ENCODE data around the gene VARS2.

VARS2 gene

DNA sequence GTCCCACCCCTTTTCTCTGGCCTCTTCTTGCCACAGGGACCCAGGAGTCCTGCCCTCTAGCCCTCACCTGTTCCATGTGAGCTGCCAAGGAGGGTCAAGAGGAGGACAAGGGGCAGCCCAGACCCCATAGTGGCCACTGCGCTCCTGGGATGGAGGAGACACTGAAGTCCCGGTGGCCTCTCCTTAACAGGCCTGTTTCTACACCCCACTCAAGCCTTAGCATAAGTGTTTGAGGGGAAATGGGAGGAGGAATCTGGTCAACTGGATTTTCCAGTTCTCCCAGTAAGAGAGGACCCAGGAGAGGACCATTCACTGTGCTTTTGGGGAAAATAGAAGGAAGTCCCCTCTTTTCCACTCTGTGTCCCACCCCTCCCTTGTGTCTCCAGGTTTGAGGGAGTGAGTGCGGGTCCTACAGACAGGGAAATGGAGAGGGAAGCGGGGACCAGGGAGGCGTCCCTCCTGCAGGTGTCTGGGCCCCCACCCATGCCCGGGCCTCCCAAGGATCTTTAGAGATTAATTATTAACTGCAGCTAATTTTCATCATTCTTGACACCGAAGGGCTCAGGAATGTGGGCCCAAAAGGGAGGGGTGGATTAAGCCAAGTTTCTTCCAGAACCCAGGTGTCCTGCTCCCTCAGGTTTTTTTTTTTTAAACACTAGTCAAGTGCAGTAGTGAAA is 18.1 kb downstream of the VARS2 start, which contains the start of gene SFTA2:
SFTA2 (minus strand) TSS at position 202 of the 677 bp plus-strand sequence; CDS start at position 128, 74 bp downstream.
- DNase-seq, result no peak

DNA sequence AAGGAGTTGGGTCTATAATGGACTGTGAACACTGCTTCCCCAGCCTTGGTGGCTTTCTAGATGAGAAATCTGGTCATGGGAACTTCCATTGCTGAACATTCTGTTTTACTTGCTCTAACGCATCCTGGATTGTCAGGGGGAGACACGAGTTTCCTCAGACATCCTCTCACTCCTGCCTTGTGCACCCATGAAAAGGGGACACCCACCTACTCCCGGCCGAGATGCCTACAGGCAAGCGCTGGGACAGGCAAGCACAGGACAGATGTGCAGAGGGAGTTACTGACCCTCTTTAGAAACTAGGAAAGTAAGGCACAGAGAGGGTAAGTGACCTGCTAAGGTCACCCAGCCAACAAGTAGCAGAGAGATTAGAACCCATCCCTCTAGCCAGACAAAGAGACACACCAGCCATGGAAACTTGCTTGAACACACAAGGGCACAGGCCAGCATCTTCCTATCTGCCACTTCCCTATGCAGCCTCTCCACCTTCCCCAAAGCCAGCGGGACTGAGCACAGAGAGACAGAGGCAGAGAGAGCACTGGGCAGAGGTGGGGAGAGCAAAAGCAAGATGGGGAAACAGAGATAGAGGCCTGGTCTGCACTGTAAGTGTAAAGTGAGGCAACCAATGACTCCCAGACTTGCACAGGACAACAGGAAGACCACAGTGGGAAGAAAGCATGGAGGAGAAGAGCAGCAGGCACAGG is 18.8 kb downstream of the VARS2 start:
- DNase-seq, result no peak

DNA sequence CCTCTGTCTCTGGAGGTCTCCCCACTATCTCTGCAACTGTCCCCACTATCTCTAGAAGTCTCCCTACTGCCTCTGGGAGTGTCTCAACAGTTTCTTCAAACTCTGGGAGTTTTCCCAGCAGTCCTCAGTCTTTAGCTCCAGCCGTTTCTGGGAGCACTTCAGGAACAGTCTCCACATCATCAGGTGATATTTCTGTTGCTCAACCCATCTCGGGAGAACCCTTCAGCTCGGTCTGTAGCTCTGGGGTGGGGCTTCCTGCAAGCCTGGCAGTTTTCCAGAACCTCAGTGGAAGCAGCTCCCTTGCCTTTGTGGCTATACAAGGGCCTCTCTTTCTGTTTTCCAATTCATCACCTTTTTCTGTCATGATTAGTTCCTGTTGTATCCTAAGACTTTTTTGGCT is 21.0 kb downstream of the VARS2 start:
- no peak for DNase-seq

DNA sequence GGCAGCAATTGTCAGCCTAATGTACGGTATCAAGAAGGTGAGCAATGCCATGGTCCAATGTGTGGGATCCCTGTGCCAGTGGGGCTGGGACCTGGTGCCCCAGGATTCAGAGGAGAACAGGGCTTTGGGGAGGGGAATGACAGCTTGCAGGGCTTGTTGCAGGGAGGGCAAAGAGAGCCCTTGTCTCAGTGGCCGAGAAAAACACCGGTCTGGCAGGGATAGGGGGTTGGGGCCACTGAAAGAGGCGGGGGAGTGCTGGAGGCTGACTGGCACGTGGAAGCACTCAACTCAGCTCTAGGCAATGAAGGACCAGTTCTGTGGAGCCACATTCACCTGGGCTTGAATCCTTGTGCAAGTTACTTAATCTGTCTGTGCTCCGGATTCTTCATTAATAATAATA is 23.2 kb downstream of the VARS2 start:
- no peak for DNase-seq

DNA sequence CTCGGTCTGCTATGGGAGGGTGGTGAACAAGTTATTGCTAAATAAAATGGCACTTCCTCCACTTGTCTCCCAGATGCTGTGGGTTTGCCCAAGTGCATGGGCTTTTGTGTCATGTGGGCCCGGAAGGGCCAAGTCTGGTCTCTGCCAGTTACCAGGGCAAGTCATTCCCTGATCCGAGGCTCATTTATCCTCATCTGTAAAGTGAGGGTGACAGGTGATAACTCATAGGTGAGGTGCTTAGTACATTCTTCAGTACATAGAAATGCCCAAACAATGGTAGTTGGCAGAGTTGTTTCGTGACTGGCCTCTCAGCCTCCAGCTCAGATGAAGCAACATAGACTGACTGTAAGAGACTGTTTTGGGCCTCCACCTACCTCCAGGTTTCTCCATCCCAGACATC is 24.7 kb downstream of the VARS2 start:
- no peak for DNase-seq

DNA sequence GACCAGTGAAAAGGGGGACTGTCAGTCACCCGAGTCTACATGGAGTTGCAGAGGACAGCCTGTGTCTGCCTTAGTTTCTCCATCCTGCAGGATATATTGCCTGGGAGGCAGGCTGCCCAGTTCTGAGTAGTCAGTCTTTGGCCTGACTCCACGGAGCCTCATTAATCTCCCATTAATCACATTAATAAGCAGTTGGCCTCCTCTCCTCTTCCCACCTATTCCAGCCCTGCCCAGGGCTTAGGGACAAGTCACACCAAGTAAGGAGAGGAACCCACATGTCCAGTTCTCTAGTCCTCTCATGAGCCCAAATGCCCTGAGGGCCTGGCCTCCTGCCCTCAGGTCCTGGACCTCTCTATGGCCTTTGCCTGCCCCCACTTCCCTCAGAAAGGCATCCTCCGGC is 25.4 kb downstream of the VARS2 start:
- DNase-seq, result no peak

DNA sequence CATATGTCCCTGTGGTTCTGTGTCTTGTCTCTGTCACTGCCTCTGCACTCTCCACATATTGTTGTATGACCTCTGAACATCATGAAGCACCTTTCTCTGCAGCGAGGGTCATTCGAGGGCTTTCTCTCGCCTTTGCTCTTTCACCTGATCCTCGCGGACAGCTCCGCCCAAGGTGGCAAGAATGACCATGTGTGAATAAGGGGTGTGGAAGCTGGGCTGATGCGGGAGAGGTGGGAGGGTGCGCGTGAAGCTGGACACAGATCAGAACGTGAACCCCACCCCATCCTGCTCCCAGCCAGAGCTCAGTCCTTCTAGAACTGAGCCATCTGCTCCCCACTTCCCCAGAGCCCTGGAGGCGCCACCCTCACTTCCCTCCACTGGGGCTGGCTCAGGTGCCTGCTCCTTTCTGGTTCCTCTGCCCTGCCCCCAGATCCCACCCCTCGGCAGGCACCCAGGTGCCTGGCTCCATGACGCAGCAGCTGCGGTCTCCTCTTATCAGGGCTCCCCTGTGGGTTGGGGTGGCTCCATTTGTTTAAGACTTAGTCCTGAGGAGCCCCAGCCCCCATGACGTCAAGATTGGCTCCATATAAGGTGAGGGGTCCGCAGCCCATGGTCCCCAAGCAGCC is 26.4 kb downstream of the VARS2 start, which contains the start of gene MUCL3:
MUCL3 (plus strand) TSS at position 613 of the 626 bp plus-strand sequence. CDS start 27 bp downstream, outside the sequence.
- no peak for DNase-seq

DNA sequence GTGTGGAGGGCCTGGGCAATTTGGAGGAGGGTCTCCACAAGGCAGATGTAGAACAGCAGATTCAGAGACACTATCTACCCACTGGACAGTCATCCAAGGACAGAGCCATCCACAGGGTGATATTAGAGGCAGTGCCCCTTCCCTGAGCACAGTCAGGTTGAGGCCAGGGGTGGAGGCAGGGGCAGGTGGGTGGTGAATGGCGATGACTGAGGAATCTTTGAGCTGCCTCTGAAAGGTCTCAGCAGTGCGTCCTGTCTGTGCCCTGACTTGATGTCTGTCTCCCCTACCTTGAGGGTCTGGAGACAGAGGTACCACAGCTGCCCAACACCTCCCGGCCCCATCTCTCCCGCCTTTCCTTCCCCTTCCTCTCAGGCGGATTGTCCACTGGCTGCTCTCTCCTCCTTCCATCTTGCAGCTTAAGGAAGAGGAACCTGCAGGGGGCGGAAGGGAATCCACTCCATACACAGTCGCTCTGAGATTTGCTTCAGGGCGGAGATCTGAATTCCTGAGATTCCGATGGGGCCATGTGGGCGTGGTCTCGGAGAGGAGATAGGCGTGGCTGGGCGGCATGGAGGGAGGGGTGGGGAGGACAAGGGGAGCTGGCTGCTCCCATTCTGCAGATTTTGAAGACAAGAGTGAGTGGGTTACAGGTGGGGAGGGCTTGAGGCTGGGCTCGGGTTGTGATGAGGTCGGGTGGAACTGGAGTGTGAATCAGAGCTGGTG is 28.5 kb downstream of the VARS2 start:
- no peak for DNase-seq

DNA sequence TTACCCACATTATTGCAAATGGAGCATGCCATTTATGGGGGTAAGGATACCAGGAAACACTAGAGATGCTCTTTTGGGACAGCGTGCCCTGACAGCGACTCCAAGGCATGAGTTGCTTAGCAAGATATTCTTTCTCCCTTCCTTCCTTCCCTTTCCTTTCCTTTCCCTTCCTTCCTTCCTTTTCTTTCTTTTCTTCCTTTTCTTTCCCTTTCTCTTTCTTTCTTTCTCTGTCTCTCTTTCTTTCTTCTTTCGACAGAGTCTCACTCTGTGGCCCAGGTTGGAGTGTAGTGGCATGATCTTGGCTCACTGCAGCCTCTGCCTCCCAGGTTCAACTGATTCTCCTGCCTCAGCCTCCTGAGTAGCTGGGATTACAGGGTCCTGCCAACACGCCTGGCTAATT is 30.0 kb downstream of the VARS2 start:
- no peak for DNase-seq

DNA sequence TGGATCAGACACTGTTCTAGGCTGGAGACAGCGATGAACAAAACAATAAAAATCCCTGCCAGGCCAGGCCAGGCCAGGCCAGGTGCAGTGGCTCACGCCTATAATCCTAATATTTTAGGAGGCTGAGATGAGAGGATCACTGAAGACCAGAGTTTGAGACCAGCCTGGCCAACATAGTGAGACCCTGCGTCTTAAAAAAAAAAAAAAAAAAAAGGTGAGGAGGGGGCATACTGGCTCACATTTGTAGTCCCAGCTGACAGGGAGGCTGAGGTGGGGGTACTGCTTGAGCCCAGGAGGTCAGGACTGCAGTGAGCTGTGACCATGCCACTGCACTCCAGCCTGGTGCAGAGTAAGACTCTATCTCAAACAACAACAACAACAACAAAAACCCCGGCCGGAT is 31.2 kb downstream of the VARS2 start:
- DNase-seq, result no peak

DNA sequence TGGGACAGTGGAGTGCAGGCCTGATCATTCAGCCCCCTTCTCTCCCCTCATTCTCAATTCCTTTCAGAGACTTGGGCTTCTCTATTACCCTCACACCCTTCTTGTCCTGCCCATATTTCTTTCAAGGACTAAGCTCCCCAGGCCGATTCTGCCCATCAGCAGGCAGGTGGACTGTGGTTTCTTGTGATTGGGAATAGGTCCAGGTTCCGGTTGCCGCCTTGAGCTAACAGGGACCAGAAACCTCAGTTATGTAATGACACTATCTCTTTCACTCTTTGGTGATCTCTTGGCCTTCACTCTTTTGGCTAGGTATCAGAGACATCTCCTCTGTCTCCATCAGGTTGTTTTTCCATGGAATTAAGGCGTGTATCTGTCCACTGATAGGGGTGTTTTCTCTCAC is 33.2 kb downstream of the VARS2 start:
- no peak for DNase-seq

DNA sequence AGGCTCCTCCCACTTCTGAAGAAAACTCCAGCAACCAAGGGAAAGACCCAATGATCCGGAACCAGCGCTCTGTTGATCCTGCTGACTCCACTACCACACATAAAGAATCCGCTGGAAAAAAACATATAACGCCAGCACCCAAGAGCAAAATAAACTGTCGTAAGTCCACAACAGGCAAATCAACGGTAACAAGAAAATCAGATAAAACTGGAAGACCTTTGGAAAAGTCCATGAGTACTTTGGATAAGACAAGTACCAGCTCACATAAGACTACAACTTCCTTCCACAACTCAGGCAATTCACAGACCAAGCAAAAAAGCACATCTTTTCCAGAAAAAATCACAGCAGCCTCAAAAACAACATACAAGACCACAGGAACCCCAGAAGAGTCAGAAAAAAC is 34.8 kb downstream of the VARS2 start:
- DNase-seq, result no peak

DNA sequence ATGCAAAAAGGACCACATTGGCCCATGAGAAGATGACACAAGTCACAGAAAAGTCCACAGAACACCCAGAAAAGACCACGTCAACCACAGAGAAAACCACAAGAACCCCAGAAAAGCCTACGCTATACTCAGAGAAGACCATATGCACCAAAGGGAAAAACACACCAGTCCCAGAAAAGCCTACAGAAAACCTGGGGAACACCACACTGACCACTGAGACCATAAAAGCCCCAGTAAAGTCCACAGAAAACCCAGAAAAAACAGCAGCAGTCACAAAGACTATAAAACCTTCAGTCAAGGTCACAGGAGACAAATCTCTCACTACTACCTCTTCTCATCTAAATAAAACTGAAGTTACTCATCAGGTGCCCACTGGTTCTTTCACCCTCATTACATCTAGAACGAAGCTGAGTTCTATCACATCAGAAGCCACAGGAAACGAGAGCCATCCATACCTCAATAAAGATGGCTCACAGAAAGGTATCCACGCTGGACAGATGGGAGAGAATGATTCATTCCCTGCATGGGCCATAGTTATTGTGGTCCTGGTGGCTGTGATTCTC is 38.0 kb downstream of the VARS2 start:
- DNase-seq, result no peak

DNA sequence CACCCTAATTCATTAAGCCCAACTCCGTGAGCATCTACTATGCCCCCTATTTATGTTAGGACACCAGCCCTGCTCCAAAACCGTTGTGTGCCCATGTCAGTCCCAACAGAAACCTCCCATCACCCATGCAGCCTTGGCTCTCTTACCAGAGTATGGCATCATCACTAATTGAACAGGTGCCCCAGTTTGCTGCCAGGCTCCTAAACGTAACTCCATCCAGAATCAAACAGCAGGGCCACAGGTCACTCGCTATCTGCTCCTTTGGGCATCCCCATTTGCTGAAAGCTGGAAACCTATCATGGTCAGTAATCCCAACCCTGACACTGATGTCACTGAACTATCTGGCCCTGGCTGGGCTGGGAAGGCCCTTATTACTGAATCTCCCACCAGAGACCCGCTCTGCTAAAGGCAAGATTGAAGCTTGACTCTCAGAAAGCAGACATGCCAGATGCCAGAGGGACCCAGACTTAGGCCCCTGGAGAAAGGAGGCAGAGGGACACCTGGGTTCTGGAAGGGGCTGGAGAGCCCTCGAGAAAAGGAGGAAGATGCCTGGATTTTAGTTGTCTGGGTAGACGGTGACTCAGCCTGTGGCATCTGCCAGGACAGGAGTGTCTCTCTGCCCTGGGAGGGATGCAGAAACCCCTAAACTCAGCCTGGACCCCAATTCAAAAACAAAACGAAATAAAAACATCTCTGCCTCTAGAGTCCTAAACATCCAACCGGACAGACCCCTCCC is 40.8 kb downstream of the VARS2 start:
- no peak for DNase-seq

DNA sequence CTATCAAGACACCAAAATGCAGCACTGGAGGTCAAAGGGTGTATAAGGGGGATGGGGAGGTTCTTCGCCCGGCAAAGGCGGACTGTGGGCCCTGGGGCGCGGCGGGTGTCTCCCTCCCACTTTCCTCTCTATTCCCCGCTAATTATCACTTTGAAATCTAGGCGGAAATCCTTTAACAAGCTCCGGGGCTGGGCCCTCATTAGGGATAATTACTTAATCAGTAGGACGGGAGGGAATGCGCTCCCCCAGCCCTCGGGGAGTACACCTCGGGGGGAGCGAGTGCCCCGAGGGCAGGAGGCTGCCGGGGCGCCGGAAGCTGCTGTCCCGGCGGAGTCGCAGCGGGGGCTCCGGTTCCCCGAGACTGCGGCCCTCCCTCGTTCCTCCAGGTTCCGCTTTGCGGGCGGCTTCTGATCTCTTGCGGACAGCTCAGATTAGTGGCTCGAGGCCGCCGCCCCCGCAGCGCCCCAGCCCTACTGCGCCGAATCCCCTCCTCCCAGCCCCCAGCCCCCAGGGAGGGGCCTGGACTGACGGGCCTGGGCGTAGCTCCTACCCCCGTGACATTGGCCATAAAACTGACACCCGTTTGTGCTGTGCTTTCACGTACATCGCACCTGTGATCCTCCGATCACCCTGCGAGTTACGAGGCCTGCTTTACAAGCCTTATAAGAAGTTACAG is 41.5 kb downstream of the VARS2 start:
- DNase-seq, result peak; percentile 39

DNA sequence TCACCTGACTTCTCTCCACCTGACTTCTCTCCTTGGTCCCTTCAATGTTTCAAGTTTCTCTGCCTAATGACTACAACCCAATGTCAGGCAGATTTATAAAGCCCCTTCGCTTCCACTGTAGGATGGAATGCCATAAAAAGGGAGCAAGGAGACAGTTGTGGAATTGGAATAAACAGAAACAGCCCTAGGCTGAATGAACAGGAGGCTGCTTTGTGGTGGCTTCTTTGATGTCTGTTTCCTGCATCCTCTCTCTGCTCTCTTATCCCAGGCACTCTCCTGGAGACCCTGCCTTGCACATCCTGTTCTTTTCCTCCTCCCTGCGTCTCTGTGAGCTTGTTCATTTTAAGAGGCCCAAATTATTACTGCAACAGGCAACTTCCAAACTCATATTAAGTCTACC is 43.7 kb downstream of the VARS2 start:
- no peak for DNase-seq

DNA sequence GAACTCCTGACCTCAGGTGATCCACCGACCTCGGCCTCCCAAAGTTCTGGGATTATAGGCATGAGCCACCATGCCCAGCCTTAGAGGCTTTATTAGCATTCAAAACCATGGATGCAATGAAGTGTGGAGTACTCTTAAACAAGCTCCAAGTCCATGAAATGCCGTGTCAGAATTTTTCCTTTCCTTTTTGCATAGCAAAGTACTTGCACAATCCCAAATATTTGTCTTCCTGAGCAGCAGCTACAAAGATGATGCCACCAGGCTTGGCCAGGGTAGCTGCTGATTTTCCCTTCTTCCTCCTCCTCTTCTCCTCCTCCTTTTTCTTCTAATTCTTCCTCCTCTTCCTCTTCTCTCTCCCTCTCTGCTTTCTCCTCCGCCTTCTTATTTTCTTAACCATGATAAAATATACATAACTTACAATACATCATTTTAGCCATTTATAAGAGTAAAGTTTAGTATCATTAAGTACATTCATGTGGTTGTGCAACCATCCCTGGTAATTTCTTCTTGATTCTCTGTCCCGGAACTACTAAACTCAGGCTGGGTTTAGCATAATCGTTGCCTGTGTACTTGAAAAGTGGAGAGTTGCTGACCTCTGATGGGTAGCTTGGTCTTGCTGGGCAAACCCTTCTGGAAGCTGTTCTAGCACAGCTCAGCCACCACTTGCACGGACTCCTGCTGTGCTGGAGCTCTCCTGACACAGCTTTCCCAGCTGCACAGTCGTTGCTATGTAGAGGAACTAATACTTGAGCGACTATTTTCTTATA is 47.1 kb downstream of the VARS2 start:
- no peak for DNase-seq

DNA sequence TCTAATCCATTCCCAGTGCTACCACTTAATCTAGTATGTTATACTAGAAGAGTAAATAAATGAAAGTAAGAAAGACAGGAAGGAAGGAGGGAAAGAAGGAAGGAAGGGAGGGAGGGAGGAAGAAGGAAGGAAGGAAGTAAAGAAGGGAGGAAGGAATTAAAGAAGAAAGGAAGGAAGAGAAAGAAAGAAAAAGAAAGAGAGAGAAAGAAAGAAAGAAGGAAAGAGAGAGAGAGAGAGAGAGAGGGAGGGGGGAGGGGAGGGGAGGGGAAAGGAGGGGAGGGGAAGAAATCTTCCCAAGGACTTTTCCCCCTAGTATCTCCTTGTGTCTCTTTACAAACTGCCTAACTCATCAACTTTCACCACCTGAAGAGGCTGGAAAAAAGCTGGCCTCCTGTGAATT is 48.7 kb downstream of the VARS2 start:
- no peak for DNase-seq

DNA sequence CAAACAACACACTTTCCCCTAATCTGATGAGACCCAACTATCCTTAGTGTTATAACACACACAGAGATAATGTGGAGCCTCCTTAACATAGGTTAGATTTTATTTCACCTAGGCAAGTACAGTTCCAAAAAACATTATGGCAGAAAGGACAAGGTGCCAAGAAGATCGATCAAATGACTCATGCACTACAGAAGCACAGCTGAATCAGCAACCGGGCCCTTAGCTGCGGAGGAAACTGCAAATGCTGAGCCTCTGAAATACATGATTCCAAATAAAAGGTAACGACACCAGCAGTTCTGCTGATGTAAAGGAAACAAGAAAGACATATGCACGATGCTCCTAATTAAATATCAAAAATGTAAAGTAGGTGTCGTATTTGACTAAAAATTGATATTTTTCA is 49.6 kb downstream of the VARS2 start:
- no peak for DNase-seq

DNA sequence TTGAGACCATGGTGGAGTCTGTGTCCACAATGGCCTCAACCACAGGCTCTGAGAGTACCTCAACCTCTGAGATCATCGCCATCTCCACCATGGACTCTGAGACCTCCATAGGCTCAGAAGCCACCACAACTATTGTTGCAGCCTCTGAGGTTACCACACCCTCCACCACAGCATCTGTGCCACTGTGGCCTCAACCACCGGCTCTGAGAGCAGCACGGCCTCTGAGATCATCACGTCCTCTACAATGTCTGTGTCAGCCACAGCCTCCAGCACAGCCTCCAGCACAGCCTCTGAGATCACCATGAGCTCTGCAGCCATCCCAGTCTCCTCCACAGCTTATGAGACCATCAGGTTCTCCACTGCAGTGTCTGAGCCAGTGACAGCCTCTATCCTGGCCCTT is 50.0 kb downstream of the VARS2 start:
- no peak for DNase-seq

DNA sequence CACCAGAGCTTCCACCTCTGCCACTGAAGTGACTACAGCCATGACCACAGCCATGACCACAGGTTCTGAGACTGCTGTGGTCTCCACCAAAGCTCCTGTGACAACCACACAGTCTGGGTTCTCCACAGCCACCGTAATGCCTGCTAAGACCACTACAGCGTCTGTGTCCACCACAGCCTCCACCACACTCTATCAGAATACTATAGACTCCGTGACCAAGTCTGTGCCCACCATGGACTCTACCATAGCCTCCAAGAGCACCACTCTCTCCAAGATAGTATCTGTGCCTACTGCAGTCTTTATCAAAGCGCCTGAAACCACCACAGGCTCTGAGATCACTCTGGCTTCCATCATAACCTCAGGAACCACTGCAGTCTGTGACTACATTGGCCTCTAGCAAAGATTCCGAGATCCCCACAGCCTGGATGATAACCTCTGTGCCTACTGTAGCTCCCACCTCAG is 51.1 kb downstream of the VARS2 start:
- DNase-seq, result no peak
